ENCODE results near the gene BLNK. TPM values are rescaled to one million over a fixed set of nuclear protein-coding genes. Genes with fewer than 3 reads are reported as not detected.

BLNK gene
- total RNA-seq, 5 donors from 2014 or later (not counting 1 experiment from before 2014, with no cell fraction given) = 1.3 to 8.2 (median 1.7) TPM

GRCh38 chr10:96290368-96291133 is 19.2 kb upstream of the BLNK start:
- ATAC-seq (replicated peaks in 1 of 4) (no peak), DNase-seq (no peak)
- Mint-ChIP-seq H3K36me3 (no peaks in the 10 kb centered on the region), H3K4me3 (no peak overlapping the region), H3K4me1 (peaks cover 22 to 24% (median 23%) of the 10 kb centered on the region in 3 donors), H3K9me3 (no peaks in the 10 kb centered on the region), H3K27me3 (peaks cover 0 to 9% of the 10 kb centered on the region in 2 donors), H3K27ac (no peak overlapping the region)
- no peaks in the 10 kb centered on the region for H3K9me3 ChIP-seq
- POLR2A ChIA-PET = interaction anchor here (0.6 to 1.1 kb wide), 2 partner anchors 49 to 161 kb away, joined by 3 to 7 read pairs; no protein-coding TSS in a partner anchor
- H3K36me3 ChIP-seq (ENCODE audit: control insufficient read depth in 2 of 2, extremely low read depth in 1 of 2, insufficient read depth in 1 of 2, low read length in 1 of 2) = no peaks in the 10 kb centered on the region
- H3K4me3 ChIP-seq (ENCODE audit: control insufficient read depth in 1 of 2, extremely low read depth in 1 of 2, low read length in 1 of 2) = no peak overlapping the region
- H3K27ac ChIP-seq (ENCODE audit: low read length) = no peak overlapping the region
- WGBS (ENCODE audit: insufficient coverage) = 67% methylated on average over 1 of the region's 4 CpGs
- H3K27me3 ChIP-seq (replicated peaks in 1 of 2; ENCODE audit: control insufficient read depth in 2 of 2, extremely low read depth in 1 of 2, insufficient read depth in 2 of 2, low read length in 1 of 2) = no peaks in the 10 kb centered on the region
- H3K4me1 ChIP-seq (ENCODE audit: control insufficient read depth in 1 of 2, extremely low read depth in 1 of 2, insufficient read depth in 2 of 2, low read length in 2 of 2) = peaks cover 3 to 5% of the 10 kb centered on the region in 2 experiments
- CTCF ChIA-PET = interaction anchor here (0.7 to 4.6 kb wide), 5 partner anchors 49 to 274 kb away, joined by 3 to 34 read pairs (median 5); no protein-coding TSS in a partner anchor

DNA sequence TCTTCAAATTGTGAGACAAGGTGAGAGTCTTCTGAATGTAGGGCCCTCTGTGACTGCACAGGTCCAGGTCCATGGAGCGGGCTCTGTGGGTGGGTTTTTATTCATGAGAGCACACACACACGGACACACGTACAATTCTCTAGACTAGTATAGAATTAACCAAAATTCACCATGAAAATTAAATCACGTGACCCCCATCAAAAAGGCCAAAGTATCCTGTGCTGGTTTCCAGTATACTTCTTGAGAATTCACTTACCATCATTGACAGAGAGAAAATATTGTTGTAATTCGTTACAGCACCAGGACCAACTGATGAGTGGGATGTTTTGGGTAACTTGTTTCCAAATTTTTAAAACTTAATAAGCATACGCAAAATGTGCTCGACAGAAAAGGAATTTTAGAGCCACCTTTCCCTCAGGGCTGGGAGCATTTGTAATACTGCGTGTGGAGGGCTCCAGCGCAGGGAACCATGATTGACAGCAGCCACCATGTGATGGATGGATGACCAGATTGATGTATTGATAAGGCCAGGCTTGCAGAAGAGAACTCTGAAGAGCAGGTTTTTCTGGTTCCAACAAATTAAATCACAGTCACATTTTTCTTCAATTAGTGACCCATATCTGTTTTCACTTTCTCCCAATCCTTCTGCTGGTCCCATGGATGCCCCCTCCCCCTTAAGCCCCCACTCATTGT is 18.0 kb upstream of the BLNK start:
- ChIA-PET CTCF (no interaction called here), POLR2A (no interaction called here)
- Mint-ChIP-seq H3K27me3 (peaks cover 0 to 9% of the 10 kb centered on the region in 2 donors), H3K9me3 (no peaks in the 10 kb centered on the region), H3K4me3 (no peak overlapping the region), H3K36me3 (no peaks in the 10 kb centered on the region), H3K27ac (peak overlapping the region in 1 of 2 donors; percentile 16), H3K4me1 (peaks cover 16 to 20% (median 19%) of the 10 kb centered on the region in 3 donors)
- Histone ChIP-seq H3K27ac (ENCODE audit: low read length) (no peak overlapping the region), H3K27me3 (replicated peaks in 1 of 2; ENCODE audit: control insufficient read depth in 2 of 2, extremely low read depth in 1 of 2, insufficient read depth in 2 of 2, low read length in 1 of 2) (no peaks in the 10 kb centered on the region), H3K36me3 (ENCODE audit: control insufficient read depth in 2 of 2, extremely low read depth in 1 of 2, insufficient read depth in 1 of 2, low read length in 1 of 2) (no peaks in the 10 kb centered on the region), H3K4me3 (ENCODE audit: control insufficient read depth in 1 of 2, extremely low read depth in 1 of 2, low read length in 1 of 2) (no peak overlapping the region), H3K9me3 (no peaks in the 10 kb centered on the region), H3K4me1 (ENCODE audit: control insufficient read depth in 1 of 2, extremely low read depth in 1 of 2, insufficient read depth in 2 of 2, low read length in 2 of 2) (peaks cover 3 to 5% of the 10 kb centered on the region in 2 experiments)
- no peak for ATAC-seq (replicated peaks in 1 of 4)
- WGBS (ENCODE audit: insufficient coverage) = 100% methylated on average over 2 of the region's 9 CpGs
- DNase-seq = no peak

- H3K27ac Mint-ChIP-seq = peak overlapping the region; percentile 29 to 55
- Histone ChIP-seq H3K36me3 (ENCODE audit: control insufficient read depth in 2 of 2, extremely low read depth in 1 of 2, insufficient read depth in 1 of 2, low read length in 1 of 2) (no peaks in the 10 kb centered on the region), H3K9me3 (no peaks in the 10 kb centered on the region), H3K4me1 (ENCODE audit: control insufficient read depth in 1 of 2, extremely low read depth in 1 of 2, insufficient read depth in 2 of 2, low read length in 2 of 2) (peaks cover 3 to 5% of the 10 kb centered on the region in 2 experiments), H3K27me3 (replicated peaks in 1 of 2; ENCODE audit: control insufficient read depth in 2 of 2, extremely low read depth in 1 of 2, insufficient read depth in 2 of 2, low read length in 1 of 2) (no peaks in the 10 kb centered on the region), H3K4me3 (ENCODE audit: control insufficient read depth in 1 of 2, extremely low read depth in 1 of 2, low read length in 1 of 2) (no peak overlapping the region), H3K27ac (ENCODE audit: low read length) (no peak overlapping the region)
- ATAC-seq (replicated peaks in 1 of 4) = peak in 1 of 4 experiments; percentile 34
- H3K36me3 Mint-ChIP-seq = no peaks in the 10 kb centered on the region
- H3K4me1 Mint-ChIP-seq = peaks cover 16 to 17% (median 16%) of the 10 kb centered on the region in 3 donors
- CTCF ChIA-PET = interaction anchor here (0.6 to 1.5 kb wide), 2 partner anchors 59 to 78 kb away, joined by 3 to 7 read pairs; no protein-coding TSS in a partner anchor
- peaks cover 0 to 4% of the 10 kb centered on the region in 2 donors for H3K27me3 Mint-ChIP-seq
- DNase-seq = no peak
- H3K4me3 Mint-ChIP-seq = peak overlapping the region; percentile 14 to 55 (median 54)
- WGBS (ENCODE audit: insufficient coverage) = no CpG with 5 or more reads among the region's 5 CpGs
- H3K9me3 Mint-ChIP-seq = no peaks in the 10 kb centered on the region
- POLR2A ChIA-PET = no interaction called here
These were observed 16.8 kb upstream of the BLNK start for GRCh38 chr10:96288151-96288621.

- H3K36me3 Mint-ChIP-seq = no peaks in the 10 kb centered on the region
- WGBS (ENCODE audit: insufficient coverage) = 67% methylated on average over 1 of the region's 6 CpGs
- peak overlapping the region; percentile 2 to 45 for H3K27ac Mint-ChIP-seq
- H3K4me1 ChIP-seq (ENCODE audit: control insufficient read depth in 1 of 2, extremely low read depth in 1 of 2, insufficient read depth in 2 of 2, low read length in 2 of 2) = peaks cover 3 to 5% of the 10 kb centered on the region in 2 experiments
- peaks cover 16 to 17% (median 16%) of the 10 kb centered on the region in 3 donors for H3K4me1 Mint-ChIP-seq
- CTCF ChIA-PET = interaction anchor here (0.6 to 1.5 kb wide), 2 partner anchors 58 to 78 kb away, joined by 3 to 7 read pairs; no protein-coding TSS in a partner anchor
- no peaks in the 10 kb centered on the region for H3K36me3 ChIP-seq (ENCODE audit: control insufficient read depth in 2 of 2, extremely low read depth in 1 of 2, insufficient read depth in 1 of 2, low read length in 1 of 2)
- POLR2A ChIA-PET = no interaction called here
- ATAC-seq (replicated peaks in 1 of 4) (no peak), DNase-seq (no peak)
- no peaks in the 10 kb centered on the region for H3K27me3 ChIP-seq (replicated peaks in 1 of 2; ENCODE audit: control insufficient read depth in 2 of 2, extremely low read depth in 1 of 2, insufficient read depth in 2 of 2, low read length in 1 of 2)
- no peak overlapping the region for H3K4me3 ChIP-seq (ENCODE audit: control insufficient read depth in 1 of 2, extremely low read depth in 1 of 2, low read length in 1 of 2)
- peaks cover 0 to 4% of the 10 kb centered on the region in 2 donors for H3K27me3 Mint-ChIP-seq
- H3K9me3 Mint-ChIP-seq = no peaks in the 10 kb centered on the region
- H3K27ac ChIP-seq (ENCODE audit: low read length) = no peak overlapping the region
- H3K9me3 ChIP-seq = no peaks in the 10 kb centered on the region
- peak overlapping the region in 2 of 3 donors; percentile 4 to 54 for H3K4me3 Mint-ChIP-seq
These were observed 16.2 kb upstream of the BLNK start for GRCh38 chr10:96287392-96288105.

DNA sequence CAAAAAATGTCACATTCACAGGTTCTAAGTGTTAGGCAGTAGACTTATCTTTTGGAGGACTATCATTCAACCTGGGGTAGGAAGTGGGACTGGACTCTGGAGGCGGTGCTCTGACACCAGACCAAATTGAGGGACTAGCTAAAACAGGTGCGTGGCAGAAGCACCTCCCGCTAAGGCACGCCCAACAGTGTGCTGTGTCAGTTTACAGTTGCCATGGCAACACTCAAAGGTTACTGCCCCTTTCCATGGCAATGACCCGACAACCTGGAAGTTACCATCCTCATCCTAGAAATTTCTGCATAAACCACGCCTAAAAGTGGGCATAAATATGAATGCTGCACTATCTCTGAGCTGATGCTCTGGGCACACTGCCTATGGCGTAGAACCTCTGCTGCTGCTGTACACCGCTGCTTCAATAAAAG is 14.0 kb upstream of the BLNK start:
- Mint-ChIP-seq H3K27me3 (peaks cover 0 to under 1% of the 10 kb centered on the region in 2 donors), H3K27ac (no peak overlapping the region), H3K4me1 (peaks cover 15 to 16% (median 16%) of the 10 kb centered on the region in 3 donors), H3K4me3 (no peak overlapping the region), H3K36me3 (no peaks in the 10 kb centered on the region), H3K9me3 (no peaks in the 10 kb centered on the region)
- ATAC-seq (replicated peaks in 1 of 4) = no peak
- Histone ChIP-seq H3K36me3 (ENCODE audit: control insufficient read depth in 2 of 2, extremely low read depth in 1 of 2, insufficient read depth in 1 of 2, low read length in 1 of 2) (no peaks in the 10 kb centered on the region), H3K27me3 (replicated peaks in 1 of 2; ENCODE audit: control insufficient read depth in 2 of 2, extremely low read depth in 1 of 2, insufficient read depth in 2 of 2, low read length in 1 of 2) (no peaks in the 10 kb centered on the region), H3K27ac (ENCODE audit: low read length) (no peak overlapping the region), H3K4me3 (ENCODE audit: control insufficient read depth in 1 of 2, extremely low read depth in 1 of 2, low read length in 1 of 2) (no peak overlapping the region), H3K4me1 (ENCODE audit: control insufficient read depth in 1 of 2, extremely low read depth in 1 of 2, insufficient read depth in 2 of 2, low read length in 2 of 2) (peaks cover 3 to 5% of the 10 kb centered on the region in 2 experiments), H3K9me3 (no peaks in the 10 kb centered on the region)
- 90% methylated on average over 8 of the region's 8 CpGs for WGBS (ENCODE audit: insufficient coverage)
- CTCF ChIA-PET = interaction anchor here in 1 of 2 donors (0.9 kb wide), 1 partner anchor 54 kb away, joined by 3 read pairs; no protein-coding TSS in a partner anchor
- POLR2A ChIA-PET = no interaction called here
- no peak for DNase-seq

DNA sequence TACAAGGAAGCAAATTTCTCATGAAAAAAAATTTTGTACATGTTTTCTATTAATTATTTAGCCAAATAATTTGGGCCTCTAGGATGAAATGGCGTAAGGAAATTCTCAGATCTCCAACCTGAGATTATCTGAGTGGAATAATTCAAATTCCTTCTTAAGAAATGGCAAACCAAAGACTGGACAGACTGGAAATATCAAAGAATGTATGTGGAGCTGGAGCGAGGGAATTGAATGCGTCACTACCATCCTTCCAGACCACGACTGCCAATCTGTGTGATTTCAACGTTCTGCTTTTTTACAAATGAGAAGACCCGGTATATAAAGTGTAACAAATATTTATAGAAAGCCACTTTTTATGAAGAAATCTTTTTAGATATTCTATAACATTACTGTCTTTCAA is 12.4 kb upstream of the BLNK start:
- POLR2A ChIA-PET = no interaction called here
- no peak for DNase-seq
- Histone ChIP-seq H3K4me1 (ENCODE audit: control insufficient read depth in 1 of 2, extremely low read depth in 1 of 2, insufficient read depth in 2 of 2, low read length in 2 of 2) (peaks cover 2 to 5% of the 10 kb centered on the region in 2 experiments), H3K9me3 (no peaks in the 10 kb centered on the region), H3K27ac (ENCODE audit: low read length) (no peak overlapping the region), H3K4me3 (ENCODE audit: control insufficient read depth in 1 of 2, extremely low read depth in 1 of 2, low read length in 1 of 2) (no peak overlapping the region), H3K27me3 (replicated peaks in 1 of 2; ENCODE audit: control insufficient read depth in 2 of 2, extremely low read depth in 1 of 2, insufficient read depth in 2 of 2, low read length in 1 of 2) (peaks cover 0 to 2% of the 10 kb centered on the region in 2 experiments), H3K36me3 (ENCODE audit: control insufficient read depth in 2 of 2, extremely low read depth in 1 of 2, insufficient read depth in 1 of 2, low read length in 1 of 2) (no peaks in the 10 kb centered on the region)
- H3K27ac Mint-ChIP-seq = no peak overlapping the region
- peaks cover 15 to 16% (median 16%) of the 10 kb centered on the region in 3 donors for H3K4me1 Mint-ChIP-seq
- H3K9me3 Mint-ChIP-seq = no peaks in the 10 kb centered on the region
- H3K27me3 Mint-ChIP-seq = peaks cover 2 to 3% of the 10 kb centered on the region in 2 donors
- no peak overlapping the region for H3K4me3 Mint-ChIP-seq
- no peaks in the 10 kb centered on the region for H3K36me3 Mint-ChIP-seq
- no peak for ATAC-seq (replicated peaks in 1 of 4)
- CTCF ChIA-PET = no interaction called here
- WGBS (ENCODE audit: insufficient coverage) = no CpG with 5 or more reads among the region's 6 CpGs
